ENCODE results near the gene DERA.

DERA gene

GRCh38 chr12:16086942-16087341 lies 175.8 kb downstream of the DERA start:
- Histone ChIP-seq H2AFZ (ENCODE audit: low read depth, low read length) (no peak overlapping the region), H3K27ac (ENCODE audit: low read length) (no peak overlapping the region), H4K20me1 (ENCODE audit: insufficient read depth, low read length) (no peaks in the 10 kb centered on the region), H3K9ac (ENCODE audit: low read depth, low read length) (no peak overlapping the region), H3K36me3 (ENCODE audit: insufficient read depth, low read length) (no peaks in the 10 kb centered on the region), H3K79me2 (ENCODE audit: insufficient read depth, low read length) (no peaks in the 10 kb centered on the region), H3K27me3 (ENCODE audit: insufficient read depth, low read length, poor library complexity) (no peaks in the 10 kb centered on the region), H3K4me3 (ENCODE audit: low read depth in 1 of 2, low read length in 2 of 2) (no peak overlapping the region), H3K4me2 (ENCODE audit: insufficient read depth, low read length) (no peak overlapping the region), H3K4me1 (ENCODE audit: insufficient read depth, low read length) (no peaks in the 10 kb centered on the region), H3K9me3 (ENCODE audit: insufficient read depth, low read length, severe bottlenecking) (no peaks in the 10 kb centered on the region)
- DNase-seq (no peak), ATAC-seq (ENCODE audit: insufficient read depth, low read depth) (no peak)
- TF ChIP-seq EZH2 (IDR thresholded peaks at IDR 0.05; ENCODE audit: borderline replicate concordance, low read depth, low read length, severe bottlenecking), result no peak
- TF ChIP-seq, protein P1, sequence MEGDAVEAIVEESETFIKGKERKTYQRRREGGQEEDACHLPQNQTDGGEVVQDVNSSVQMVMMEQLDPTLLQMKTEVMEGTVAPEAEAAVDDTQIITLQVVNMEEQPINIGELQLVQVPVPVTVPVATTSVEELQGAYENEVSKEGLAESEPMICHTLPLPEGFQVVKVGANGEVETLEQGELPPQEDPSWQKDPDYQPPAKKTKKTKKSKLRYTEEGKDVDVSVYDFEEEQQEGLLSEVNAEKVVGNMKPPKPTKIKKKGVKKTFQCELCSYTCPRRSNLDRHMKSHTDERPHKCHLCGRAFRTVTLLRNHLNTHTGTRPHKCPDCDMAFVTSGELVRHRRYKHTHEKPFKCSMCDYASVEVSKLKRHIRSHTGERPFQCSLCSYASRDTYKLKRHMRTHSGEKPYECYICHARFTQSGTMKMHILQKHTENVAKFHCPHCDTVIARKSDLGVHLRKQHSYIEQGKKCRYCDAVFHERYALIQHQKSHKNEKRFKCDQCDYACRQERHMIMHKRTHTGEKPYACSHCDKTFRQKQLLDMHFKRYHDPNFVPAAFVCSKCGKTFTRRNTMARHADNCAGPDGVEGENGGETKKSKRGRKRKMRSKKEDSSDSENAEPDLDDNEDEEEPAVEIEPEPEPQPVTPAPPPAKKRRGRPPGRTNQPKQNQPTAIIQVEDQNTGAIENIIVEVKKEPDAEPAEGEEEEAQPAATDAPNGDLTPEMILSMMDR (IDR thresholded peaks at IDR 0.05; ENCODE audit: borderline replicate concordance, extremely low read depth, low read length, poor library complexity, severe bottlenecking), result no peak

Data from DND-41 (cell line).